Measurements from ENCODE around the gene C1QTNF8.

The C1QTNF8 gene

DNA sequence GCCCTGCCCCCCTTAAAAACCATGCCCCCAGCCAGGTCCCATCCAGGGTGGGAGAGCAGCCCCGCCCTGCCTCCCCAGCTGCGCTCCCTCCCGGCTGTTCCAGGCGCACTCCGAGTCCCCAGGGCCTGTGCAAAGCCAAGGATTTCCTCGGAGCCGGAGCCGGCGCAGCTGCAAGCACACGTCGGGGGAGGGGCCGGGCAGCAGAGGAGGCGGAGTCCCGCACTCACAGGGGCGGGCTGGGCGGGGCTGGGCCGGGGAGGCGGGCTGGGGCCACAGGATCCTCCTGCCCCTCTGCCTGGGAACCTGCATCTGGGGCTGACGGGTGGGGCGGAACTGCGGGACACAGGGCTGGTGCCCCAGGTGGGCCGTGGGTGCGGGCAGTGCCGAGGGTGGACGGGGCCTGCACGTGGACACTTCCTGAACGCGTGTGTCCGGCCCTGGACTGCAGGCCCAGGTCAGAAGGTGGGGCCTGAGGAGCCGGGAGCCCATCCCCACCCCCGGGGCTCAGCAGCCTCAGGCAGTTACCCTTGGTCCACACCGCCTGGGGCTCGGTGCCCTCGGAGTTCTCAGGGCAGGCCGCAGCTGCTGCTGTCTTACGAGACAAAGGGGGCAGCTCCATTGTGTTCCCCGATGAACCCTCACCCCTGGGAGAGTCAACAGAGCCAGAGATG is 47.5 kb downstream of the C1QTNF8 start:
- no peak for TF ChIP-seq CTCF (conservative IDR thresholded peaks at IDR 0.05; ENCODE audit: low read length)
- H3K4me3 ChIP-seq (ENCODE audit: low read length): no peak overlapping the region

DNA sequence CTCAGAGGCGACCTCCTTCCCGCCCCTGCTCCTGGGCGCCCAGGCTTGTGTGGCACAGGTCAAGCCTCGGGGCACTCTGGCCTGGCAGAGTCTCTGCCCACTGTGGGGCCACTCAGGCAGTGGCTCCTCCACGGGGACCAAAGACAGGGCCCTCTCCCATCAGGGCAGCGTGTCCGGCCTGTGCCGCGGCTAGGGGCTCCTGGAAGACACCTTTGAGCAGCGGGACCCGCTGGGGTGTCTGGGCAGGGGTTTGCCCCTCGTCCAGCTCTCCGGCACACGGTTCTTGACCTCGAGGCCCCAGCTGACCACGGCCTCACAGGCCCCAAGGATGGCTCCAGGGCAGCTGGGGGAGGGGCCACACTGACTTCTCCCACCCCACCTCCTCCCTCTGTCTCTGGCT is 48.2 kb downstream of the C1QTNF8 start:
- no peak for TF ChIP-seq CTCF (conservative IDR thresholded peaks at IDR 0.05; ENCODE audit: low read length)
- H3K4me3 ChIP-seq (ENCODE audit: low read length): no peak overlapping the region
- DNase-seq (ENCODE audit: low read depth): no peak

More for the DNA sequence above, 47.5 kb downstream of the C1QTNF8 start:
- DNase-seq (ENCODE audit: low read depth): peak; percentile 21

- H3K4me3 ChIP-seq (ENCODE audit: low read length): no peak overlapping the region
- no peak for TF ChIP-seq CTCF (conservative IDR thresholded peaks at IDR 0.05; ENCODE audit: low read length)
- no peak for DNase-seq (ENCODE audit: low read depth)
Observed at GRCh38 chr16:1047123-1047522, 48.9 kb downstream of the C1QTNF8 start.

DNA sequence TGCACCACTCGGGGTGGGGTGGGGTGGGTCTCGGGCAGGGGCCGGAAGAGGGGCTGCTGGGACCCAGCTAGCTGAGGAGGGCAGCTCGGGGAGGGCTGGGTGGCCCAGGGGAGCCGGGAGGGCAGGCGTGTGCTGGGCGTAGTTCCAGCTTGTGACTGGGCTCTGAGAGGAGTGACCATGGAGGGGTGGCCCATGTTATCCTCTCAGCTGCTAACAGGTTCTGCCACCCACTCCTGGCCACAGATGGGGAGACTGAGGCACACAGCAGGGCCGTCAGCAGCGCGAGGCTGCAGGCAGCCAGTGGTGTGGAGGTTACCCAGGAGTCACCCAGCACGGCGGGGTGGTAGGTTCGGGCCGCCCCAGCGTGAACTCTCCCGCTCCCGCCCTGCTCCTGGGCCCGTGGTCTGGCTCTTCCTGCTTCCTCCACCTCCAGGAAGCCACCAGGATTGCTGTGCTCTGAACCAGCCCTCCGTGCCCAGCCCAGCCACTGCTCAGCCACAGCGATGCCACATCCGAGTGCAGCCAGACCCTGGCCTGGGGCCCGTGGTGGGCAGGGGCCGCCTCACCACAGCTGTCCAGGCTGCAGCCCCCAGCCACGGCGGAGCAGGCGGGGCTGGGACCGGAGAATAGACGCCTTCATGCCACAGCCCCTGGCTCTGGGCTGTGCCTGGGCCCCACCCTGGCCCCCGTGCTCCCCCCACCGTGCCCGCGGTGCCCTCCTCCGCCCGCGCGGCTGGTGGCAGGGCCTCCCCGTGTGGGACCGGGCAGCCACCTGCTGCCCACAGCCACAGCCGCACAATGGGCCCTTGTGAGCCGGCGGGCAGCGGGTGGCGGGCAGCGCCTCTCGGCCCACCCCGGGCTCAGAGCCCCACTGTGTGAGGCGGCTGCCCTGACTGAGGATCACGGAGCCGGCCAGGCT is 49.8 kb downstream of the C1QTNF8 start:
- H3K4me3 ChIP-seq (ENCODE audit: low read length): no peak overlapping the region
- no peak for DNase-seq (ENCODE audit: low read depth)
- TF ChIP-seq CTCF (conservative IDR thresholded peaks at IDR 0.05; ENCODE audit: low read length): no peak

- no peak for DNase-seq (ENCODE audit: low read depth)
Observed at GRCh38 chr16:1045310-1045992, 50.6 kb downstream of the C1QTNF8 start.

More at GRCh38 chr16:1045310-1045992, 50.6 kb downstream of the C1QTNF8 start:
- no peak for TF ChIP-seq CTCF (conservative IDR thresholded peaks at IDR 0.05; ENCODE audit: low read length)
- no peak overlapping the region for H3K4me3 ChIP-seq (ENCODE audit: low read length)
